ENCODE results near the gene IGF2BP2.
"Not testable (repeated sequence)": the region's sequence is repeated elsewhere in the genome, so short reads cannot be mapped to it uniquely, and the experiment has no call there.

Gene IGF2BP2

GRCh38 chr3:185711255-185711870, 113.5 kb downstream of the IGF2BP2 start:
- DNase-seq (ENCODE audit: low read depth), result no peak

DNA sequence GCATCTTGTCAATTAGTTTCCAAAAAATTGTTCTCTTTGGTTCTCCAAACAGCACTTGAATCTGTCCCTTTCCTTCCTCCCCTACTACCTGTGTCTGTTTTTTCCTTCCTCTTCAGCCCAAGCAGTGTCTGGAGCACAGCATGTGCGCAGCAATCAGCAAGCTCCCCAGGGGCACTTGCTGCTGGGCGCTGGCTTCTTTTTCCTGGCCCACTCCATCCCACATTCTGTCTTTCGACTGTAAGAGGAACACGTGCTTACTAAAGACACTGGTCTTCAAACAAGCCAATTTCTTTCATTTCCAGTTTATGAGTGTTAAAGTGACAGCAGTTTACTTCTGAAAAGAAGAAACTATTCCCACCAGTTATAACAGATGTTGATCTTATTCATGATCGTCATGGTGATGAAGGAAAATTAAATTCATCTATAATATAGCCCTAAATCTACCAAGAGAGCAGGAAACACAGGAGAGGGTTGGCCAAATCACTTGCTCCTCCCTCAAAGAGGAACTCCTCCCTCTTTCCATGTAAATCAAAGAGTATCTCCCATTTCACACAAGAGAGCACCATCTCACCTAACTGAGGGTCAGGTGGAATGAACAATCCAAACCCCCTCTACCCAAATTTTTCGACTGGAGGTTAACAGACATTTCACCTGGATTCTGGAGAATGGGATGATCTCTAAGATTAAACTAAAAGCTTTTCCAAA, 115.4 kb downstream of the IGF2BP2 start:
- DNase-seq (ENCODE audit: low read depth), result no peak

DNA sequence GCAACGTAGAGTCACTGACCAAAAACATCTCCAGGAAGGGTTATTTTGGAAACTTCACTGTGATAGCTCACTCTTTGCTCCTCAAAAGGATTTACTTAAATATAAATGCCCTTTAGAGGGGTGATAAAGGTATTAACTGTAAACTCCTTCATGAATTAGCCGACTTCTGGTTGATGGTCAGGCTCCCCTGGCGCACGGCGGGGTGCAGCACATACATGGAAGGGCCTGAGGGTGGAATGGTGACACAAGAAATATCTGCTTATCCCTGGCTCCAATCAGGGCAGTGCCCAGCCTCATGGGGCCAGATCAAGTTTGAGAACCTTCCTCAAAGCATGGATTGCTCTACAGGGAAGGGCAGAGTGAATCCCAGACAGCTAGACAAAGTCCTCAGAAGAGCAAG, 116.5 kb downstream of the IGF2BP2 start:
- DNase-seq (ENCODE audit: low read depth), result no peak

DNA sequence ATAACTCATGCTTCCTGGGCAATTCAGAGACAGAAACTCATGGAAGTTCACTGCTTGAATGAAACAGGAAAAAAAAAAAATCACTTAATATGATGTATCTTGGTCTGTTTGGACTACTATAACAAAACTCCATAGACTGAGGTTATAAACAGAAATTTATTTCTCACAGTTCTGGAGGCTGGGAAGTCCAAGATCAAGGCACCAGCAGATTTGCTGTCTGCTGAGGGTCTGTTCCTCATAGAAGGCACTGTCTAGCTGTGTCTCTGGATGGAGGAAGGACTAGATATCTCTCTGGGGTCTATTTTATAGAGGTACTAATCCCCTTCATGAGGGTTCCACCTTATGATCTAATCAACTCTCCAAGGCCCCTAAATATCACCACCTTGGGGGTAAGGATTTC, 119.3 kb downstream of the IGF2BP2 start:
- DNase-seq (ENCODE audit: low read depth), result no peak

DNA sequence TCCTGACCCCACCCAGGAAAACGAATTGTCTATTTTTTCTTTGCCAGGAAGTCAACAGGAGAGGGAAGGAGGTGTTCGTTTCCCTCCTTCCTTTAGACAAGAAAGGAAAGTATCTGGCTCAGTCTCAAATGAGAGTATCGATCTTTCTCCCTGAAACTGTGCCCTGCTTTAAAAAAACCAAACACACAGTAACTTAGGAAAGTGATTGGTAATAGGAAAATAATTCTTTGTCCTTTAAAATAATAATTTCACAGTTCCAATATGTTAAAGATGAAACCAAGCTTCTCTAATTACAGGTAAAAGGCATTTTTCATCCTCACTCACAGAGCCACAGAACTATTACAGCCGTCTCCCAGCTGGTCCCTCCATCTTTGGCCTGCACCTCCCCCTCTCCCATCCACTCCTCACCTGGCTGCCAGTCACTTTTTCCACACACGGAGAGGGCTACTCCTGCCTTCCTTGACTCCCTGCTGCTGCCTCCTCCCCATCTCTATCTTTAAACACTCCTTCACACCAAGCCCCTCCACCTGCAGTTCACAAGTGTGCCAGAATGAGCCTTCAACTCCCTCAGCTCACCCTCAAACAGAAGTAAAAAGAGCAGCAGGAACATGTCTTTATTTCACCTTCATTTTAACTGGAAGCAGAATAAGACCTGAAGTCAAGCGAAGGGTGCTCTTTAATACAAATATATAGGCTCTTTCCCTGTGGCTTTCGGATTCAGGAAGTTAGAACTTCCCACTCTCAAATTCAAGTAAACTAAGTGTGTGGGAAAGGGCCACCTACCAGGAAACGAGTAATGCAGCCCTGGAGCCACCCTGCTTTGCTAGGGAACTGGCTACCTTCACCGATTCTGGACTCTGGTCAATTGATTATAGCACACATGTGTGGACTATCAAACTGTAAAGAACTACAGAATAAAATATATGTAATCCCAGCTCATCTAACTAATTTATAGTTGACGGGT, 122.3 kb downstream of the IGF2BP2 start:
- no peak for DNase-seq (ENCODE audit: low read depth)

DNA sequence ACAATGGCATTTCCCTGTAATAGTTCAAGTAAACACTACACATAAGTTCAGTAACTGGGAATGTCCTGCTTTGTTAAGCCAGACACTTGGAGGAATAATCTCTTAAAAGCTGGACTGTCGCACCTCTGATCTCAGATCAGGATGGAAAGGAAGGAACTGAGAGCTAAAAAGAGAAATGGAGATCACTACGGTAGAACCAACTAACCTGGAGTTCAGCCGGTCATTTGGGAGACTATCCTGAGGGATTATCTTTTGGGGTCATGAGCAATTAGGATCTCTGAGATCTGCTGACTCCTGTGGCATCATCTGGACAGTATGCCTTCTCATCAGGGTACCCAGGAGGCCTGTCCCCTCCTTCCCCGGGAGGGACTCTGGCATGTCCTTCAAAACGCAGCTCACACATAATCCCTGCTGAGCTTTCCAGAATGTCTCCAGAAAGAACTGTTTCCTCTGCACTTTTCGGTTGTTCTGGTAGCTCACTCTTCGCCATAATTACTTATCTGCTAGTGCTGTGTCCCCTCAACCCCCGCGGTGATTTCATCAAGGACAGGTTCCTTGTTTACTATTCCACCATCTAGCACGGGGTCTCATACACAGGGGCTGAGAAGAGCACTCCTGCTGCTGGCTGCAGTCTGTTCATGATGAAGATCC, 123.1 kb downstream of the IGF2BP2 start:
- DNase-seq (ENCODE audit: low read depth), result no peak

- DNase-seq (ENCODE audit: low read depth), result no peak
Observed at GRCh38 chr3:185699927-185700326, 124.9 kb downstream of the IGF2BP2 start.

DNA sequence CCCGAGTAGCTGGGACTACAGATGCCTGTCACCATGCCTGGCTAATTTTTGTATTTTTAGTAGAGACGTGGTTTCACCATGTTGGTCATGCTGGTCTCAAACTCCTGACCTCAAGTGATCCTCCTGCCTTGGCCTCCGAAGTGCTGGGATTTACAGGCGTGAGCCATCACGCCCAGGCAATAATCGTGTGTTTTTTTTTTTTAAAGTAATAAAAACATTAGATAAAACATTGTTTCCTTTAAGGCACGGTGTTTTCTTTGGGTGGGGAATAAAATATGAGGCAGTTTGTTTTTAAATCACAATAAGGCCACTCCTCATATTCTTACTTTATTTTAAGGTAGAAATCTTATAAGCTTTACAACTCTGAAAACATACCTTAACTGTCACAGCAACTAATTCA, 127.6 kb downstream of the IGF2BP2 start:
- not testable (repeated sequence) for DNase-seq (ENCODE audit: low read depth)

DNA sequence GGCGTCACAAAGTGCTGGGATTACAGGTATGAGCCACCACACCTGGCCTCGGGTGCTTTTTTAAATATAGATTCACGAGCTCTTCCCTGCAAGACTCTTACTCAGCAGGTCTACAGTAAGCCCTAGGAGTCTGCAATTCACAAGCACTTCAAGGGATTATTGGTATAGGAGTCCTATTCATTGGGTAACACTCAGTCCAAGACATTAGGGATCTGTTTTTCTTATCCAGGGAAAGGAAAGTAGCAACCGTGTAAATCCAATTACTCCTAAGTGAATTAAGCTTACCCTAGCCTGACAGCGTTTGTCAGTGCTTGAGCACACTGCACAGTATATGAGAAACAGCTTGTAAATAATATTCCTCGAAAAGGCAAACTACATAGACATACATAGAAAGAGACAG, 128.8 kb downstream of the IGF2BP2 start:
- no peak for DNase-seq (ENCODE audit: low read depth)

DNA sequence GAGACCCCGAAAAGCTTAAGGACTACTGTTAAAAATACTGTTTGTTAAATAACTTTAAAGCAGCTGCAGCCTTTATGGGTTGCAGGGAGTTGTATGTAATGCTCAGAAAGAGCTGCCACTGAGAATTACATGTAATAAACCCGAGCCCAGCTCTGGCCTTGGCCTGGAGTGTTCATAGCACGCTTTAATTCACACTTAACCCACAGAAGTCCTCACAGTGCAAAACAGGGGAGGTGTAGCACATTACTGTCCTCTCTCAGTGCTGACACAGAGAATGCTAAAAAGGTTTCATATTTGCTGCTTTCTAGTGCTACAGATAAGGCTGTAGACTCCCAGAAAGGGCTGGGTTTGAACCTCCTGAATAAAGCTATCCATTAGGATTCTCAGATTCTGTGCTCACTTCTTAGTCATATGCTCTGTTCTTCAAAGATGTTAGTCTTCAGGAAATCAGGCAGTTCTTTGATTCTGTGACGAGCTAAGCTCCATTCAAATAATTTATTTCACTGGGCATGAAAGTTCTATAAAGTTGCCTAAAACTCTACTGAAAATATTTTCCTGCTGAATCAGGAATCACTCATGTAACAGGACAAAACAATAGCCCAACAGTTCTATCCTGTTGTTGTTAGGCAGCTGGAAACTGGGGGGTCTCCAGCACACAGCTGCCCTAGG, 130.7 kb downstream of the IGF2BP2 start:
- no peak for DNase-seq (ENCODE audit: low read depth)

GRCh38 chr3:185691622-185692021, 133.2 kb downstream of the IGF2BP2 start:
- DNase-seq (ENCODE audit: low read depth), result no peak

GRCh38 chr3:185687271-185687878, 137.5 kb downstream of the IGF2BP2 start:
- DNase-seq (ENCODE audit: low read depth), result no peak

DNA sequence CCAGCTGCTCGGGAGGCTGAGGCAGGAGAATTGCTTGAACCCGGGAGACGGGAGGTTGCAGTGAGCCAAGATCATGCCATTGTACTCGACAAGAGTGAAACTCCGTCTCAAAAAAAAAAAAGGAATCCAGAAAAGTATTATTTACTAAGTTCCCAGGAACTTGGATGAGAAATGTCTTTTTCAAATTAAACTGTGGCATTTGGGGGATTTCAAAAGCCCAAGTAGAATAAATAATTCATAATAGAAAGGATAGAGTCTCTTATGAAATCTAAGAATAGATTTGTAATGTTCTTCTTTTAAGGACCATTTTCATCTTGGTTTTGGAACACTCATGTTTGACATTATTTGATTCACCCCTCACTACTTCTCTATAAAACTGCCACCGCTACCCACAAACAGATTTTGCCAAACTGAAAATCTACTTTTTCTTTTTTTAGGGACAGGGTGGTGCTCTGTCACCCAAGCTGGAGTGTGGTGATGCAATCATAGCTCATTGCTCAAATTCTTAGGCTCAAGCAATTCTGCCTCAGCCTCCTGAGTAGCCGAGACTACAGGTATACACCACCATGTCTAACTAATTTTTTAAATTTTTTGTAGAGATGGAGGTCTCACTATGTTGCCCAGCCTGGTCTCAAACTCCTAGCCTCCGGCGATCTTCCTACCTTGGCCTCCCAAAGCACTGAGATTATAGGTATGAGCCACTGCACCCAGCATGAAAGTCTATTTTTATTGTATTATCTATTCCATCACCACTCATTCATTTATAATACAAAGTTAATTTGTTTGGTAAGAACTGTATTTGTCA, 139.4 kb downstream of the IGF2BP2 start:
- no peak for DNase-seq (ENCODE audit: low read depth)

DNA sequence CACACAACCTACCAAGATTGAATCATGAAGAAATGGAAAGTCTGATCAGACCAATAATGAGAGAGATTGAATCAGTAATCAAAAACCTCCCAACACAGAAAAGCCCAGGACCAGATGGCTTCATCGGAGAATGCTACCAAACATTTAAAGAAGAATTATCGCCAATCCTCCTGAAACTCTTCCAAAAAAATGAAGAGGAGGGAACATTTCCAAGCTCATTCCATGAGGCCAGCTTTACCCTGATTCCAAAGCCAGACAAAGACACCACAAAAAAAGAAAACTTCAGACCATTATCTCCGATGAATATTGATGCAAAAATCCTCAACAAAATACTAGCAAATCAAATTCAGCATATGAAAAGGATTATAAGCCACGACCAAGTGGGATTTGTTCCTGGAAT, 144.6 kb downstream of the IGF2BP2 start:
- DNase-seq (ENCODE audit: low read depth), result no peak

DNA sequence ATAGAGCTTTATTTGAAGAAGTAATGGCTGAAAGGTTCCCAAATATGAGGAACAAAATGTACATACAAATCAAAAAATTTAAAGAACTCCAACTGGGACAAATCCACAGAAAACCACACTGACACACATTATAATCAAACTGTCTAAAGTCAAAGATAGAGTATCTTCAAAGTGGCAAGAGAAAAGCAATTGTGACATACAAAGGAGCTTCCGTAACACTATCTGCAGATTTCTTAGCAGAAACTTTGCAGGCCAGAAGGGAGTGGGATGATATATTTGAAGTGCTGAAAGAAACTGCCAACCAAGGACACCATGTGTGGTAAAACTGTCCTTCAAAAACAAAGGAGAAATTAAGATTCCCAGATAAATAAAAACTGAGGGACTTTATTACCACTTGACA, 146.8 kb downstream of the IGF2BP2 start:
- no peak for DNase-seq (ENCODE audit: low read depth)

- no peak for DNase-seq (ENCODE audit: low read depth)
Observed at GRCh38 chr3:185677146-185677829, 147.6 kb downstream of the IGF2BP2 start.

DNA sequence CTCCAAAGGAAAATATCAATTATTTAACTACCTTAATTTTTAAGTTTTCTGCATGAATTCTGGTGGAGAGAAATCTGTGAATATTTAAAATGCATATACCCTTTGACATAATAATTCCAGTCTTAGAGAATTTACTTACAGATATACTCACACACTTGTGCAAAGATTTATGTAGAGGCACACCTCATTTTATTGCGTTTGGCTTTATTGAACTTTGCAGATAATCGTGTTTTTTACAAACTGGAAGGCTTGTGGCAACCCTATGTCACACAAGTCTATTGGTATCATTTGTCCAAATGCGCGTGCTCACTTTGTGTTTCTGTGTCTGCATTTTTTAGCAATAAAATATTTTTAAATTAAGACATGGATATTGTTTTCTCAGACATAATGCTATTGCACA, 157.3 kb downstream of the IGF2BP2 start:
- DNase-seq (ENCODE audit: low read depth), result no peak

- DNase-seq (ENCODE audit: low read depth), result no peak
Observed at GRCh38 chr3:185663929-185664328, 160.9 kb downstream of the IGF2BP2 start.

- DNase-seq (ENCODE audit: low read depth), result no peak
Observed at GRCh38 chr3:185661772-185662171, 163.1 kb downstream of the IGF2BP2 start.

DNA sequence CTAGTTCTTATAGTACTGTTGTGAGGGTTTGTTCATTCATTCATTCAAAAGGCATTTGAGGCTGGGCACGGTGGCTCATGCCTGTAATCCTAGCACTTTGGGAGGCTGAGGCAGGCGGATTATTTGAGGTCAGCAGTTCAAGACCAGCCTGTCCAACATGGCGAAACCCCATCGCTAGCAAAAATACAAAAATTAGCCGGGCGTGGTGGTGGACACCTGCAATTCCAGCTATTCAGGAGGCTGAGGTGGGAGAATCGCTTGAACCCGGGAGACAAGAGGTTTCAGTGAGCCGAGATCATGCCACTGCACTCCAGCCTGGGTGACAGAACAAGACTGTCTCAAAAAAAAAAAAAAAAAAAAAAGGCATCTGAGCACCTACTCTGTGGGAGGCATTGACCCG, 163.5 kb downstream of the IGF2BP2 start:
- DNase-seq (ENCODE audit: low read depth), result not testable (repeated sequence)

Measured in stimulated activated CD8-positive, alpha-beta memory T cell treated with anti-CD3 and anti-CD28 coated beads, Interleukin-15, amount 100 ng/mL, for 1 hour (primary cell).